D341Med (cell line): Measurements from ENCODE around the gene KLF15.

Experiments used
- DNase-seq: peaks from one replicate; pipeline ENCODE4 v3.0.0; 2012; ENCODE audit warnings: low spot score

KLF15 gene

GRCh38 chr3:126389112-126389793 lies 32.0 kb upstream of the KLF15 start:
- peak; percentile 87 for DNase-seq

- DNase-seq = no peak
Measured at GRCh38 chr3:126381966-126382365, 24.8 kb upstream of the KLF15 start.

DNA sequence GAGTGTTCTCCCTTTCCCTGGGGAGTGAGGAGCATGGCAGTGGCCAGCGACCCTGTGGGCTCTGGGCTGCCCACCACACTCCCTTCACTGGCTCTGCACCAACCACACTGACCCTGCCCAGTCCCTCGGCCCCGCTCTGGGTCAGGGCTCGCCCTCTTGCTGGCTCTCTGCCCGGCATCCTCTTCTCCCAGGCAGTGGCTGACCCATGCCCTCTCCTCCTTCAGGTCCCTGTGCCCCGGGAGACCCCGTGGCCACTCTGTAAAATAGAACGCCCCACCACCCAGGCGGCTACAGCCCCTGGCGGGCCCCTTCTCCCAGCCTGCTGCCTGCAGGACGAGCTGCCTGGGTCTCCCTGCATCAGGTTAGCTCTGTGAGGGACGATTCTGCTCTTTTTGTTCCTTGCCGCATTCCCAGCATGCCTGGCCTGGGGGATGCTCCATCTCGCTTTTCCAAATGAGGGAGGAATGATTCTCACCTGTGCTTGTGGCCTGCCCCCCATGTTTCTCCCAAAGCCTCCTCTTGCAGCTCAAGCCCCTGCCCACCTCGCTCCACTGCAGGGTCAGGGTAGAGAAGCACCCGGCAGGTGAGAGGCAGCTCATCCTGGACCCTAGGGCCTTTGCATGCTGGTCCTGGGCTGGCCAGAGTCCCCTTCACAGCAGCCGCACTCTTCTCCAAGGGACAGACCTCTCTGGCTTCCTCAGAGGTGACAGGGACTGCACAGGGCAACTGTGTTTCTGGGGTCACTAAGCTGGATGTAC lies 23.0 kb upstream of the KLF15 start:
- no peak for DNase-seq

DNA sequence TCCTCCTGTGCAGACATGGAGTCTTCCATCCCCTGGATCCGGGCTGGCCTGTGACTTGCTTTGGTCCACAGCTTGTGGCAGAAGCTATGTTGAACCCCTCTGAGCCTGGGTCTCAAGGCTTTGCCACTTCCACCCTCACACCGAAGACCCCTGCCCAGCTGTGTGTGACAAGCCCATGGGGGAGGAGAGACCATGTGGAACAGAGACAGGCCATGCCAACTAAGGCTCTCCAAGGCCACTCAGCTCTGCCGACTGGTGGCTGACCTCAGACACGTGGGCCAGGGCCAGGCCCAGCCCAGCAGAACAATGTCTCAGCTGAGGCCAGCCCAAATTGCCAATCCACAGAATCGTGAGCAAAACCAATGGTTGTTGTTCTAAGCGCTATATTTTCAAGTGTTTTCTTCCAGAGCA lies 21.1 kb upstream of the KLF15 start:
- DNase-seq = no peak

DNA sequence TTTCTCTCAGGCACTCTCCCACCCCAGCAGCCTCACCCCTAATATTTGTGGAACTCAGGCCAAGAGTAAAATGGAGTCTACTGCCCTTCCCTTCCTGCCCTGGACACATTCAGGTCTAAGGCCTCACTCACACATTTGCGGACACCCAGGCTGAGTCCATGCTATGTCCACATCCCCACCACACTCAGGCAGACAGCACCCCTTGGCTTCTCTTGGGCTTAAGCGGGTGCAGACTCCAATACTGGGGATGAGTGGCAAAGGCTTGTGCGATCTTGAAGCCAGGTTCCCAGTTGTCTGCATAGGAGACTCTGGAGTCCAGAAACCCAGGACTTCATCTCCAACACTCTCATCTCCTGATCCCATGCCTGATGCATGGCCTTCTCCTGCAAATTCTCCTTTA lies 20.0 kb upstream of the KLF15 start:
- no peak for DNase-seq

GRCh38 chr3:126376444-126376843 lies 19.2 kb upstream of the KLF15 start:
- no peak for DNase-seq

DNA sequence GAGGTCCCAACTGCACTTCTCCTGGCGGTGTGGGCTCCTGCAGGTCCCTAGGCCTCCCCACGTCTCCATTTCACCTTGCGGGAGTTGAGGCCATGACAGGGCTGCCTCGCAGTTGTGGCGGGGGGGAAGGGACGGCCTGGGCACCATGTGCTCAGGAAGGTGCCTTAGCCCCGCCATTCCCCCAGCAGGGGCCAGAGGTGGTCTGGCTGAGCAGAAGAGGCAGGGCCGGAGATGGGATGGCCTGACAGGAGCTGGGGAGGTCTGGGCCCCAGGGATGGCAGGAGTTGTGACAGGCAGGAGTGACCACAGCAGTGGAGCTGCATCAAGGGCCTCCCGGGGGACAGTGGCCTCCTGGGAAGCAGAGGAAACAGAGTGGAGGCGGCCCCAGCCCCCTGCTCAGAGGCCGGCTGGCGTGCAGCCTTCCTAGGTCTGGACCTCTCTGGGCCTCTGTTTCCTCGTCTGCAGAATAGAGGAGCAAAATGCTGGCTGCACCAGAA lies 18.7 kb upstream of the KLF15 start:
- DNase-seq = no peak

DNA sequence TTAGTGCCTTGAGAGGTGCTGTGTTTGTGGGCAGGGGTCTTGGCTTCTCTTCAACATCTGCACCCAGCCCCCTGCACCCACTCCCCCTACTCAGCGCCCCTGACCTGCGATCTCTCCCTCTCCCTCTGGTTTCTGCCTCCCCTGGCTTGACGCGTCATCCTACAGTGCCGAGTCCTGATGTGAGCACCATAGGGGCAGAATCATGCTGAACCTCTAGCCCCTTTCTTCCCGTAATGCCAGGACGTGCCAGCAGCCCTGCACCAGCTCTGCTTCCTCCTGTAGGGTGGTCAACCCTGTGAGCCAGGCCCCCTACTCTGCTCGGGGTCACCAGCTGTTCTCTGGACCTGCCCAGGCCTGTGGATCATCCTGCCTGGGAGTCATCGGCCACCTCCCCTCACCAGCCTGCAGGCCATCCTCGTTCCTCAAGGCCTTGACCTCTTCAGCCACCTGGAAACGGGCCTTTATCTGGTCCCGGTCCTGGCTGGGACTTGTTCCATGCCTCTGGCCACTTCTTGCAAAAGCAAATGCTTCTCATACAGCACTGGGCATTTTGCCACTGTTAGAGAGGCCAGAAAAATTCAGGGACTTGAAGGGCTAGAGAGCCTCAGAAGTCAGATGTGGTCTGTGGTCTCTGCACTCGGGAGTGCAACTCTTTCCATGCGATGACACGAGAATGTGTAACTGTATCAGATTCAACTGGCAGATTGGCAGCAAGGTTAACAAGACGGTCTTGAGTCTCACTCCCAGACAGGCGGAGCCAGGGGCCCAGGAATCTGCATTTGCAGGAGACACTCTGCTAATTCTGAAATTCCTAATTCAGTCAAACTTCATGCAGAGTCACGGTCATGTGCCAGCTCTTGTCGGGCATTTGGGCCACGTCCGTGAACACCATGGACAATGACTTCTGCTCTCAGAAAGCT lies 16.7 kb upstream of the KLF15 start:
- DNase-seq = no peak

DNA sequence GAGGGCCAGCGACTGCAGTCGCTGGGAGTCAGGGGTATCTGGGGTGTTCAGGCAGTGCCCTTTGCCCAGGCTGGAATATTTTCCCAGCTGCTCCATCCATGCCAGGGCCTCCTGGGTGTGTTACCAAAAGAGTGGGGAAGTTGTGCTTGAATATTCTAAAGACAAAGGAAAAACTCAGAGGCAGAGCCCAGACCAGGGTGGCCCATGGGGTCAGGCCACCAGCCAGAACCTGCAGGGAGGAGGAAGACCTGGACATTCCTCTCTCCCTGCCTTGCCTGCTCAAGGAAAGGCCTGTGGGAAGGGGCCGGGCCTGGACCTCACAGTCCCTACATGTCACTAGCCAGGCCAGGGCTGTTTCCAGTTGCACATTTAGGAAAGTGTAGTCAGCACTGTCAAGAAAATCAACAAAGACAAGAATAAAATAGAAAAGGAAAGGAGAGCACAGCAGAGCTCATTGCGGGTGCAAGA lies 16.0 kb upstream of the KLF15 start:
- DNase-seq = no peak

GRCh38 chr3:126372413-126373145 lies 15.4 kb upstream of the KLF15 start:
- DNase-seq = no peak

- DNase-seq = no peak
Measured at GRCh38 chr3:126371096-126371705, 14.0 kb upstream of the KLF15 start.

DNA sequence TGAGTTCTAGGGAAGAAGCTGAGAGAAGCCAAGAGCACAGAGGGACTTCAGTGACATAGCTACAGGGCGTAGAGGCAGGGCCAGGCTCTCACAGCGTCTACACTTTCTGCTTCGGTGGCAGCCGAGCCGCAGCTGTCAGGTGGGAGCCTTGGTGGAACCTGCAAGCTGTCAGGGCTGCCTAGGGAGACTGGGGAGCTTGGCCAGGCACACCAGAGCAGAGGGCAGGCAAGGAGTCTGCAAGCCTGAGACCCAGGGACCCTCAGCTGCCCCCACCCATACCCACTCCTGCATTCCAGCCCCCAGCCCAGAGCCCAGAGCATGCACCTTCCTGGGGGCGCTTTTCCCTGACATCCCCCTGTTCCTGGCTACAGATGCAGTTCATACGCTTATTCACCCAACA lies 13.4 kb upstream of the KLF15 start:
- no peak for DNase-seq

DNA sequence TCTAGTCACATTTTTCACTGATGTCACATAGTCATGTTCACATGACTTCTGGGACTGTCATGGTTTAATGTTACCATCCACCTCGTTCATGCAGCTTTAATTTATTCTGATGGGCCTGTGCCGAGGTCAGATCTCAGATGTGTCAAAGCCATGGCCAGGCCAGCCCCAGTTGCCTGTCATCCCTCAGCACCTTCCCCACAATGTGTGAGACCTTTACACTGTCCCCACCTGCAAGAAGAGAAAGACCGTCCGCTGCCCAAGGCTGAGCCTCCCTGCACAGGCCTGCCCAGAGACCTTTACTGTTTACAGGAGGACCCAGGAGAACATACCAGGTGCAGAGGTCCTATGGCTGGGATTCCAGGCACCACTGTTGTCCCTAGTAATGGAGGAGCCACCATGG lies 12.8 kb upstream of the KLF15 start:
- no peak for DNase-seq

DNA sequence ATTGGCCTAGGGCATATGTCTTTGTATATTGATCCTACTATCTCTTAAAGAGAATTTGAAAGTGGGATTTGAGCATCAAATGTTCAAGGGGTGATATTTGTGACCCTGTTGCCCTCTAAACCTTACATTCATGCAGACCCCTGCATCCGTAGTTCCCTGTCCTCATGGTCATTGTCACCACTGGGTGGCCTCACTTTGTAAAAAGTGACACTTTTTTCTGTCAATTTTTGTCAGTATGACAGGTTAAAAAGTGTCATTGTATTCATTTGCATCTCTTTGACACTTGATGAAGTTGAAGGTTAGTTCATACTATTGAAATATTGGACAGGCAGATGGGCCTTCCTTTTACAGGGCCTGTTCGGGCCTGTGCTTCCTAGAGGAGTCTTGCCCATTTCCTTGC lies 12.3 kb upstream of the KLF15 start:
- DNase-seq = no peak

GRCh38 chr3:126367316-126367805 lies 10.2 kb upstream of the KLF15 start:
- DNase-seq = no peak

DNA sequence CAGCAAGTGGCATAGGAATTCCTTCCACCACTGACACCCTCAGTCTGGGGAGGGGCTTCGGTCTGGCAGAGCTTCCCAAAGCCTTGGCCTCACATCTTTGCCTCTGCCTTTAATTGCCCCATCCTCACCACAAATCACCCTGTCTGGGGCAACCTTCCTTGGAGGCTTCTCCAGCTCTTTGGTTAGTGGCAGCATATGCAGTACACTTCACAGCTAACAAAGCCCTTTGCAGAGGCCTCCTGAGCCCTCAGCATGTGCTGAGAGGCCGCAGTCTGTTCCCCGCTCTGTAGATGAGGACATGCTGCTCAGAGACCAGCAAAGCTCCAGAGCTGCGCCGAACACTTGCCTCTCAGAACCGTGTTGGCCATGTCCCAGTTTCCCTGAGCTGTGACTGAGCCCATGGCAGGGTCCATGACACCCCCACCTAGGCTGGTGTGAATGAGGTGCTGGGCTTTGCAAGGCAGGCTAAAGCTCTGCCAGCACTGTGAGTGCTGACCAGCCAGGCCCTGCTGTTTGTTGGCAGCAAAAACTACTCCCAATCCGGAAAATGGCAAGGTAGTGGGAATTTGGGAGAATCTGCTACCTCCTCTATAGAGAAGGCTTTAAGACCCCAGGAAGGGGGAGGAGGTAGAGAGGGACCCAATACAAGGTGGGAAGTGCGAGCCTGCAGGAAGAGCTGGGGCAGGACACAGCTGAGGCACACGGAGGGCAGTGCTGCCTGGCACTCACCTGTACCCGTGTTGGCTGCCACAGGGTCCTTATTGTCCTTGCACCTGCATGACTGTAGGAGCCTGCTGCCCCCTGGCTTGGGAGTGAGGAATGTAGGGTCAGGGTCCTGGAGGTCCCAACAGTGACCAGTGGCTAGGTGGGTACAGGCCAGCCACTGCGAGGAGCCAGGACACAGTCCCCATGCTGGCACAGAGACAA lies 8.4 kb upstream of the KLF15 start:
- DNase-seq = no peak

DNA sequence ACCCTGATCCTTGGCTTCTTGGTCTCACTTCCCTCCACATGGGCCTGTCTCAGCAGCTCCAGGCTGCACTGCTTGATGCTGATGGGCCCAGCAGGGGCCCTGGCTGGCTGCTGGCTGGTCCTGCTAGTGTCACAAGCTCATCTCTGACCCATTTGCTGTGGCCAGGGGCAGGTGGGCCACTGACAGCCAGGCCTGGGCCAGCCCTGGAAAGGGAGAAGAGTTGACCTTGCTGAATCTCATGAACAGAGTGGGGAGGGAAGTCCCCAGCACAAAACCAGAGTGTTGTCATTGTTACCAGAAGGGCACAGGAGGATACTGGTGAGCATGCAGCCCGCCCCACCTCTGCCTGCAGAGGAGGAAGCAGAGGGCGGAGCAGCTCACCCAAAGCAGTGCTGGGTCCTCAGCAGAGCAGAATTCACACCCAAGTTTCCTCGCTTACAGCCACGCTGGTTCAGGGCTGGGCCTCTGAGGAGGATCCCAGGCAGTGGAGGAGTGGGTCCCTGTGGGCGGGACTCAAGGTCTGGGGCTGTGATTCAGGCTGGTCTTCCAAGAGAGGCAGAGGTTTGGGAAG lies 7.6 kb upstream of the KLF15 start:
- no peak for DNase-seq

DNA sequence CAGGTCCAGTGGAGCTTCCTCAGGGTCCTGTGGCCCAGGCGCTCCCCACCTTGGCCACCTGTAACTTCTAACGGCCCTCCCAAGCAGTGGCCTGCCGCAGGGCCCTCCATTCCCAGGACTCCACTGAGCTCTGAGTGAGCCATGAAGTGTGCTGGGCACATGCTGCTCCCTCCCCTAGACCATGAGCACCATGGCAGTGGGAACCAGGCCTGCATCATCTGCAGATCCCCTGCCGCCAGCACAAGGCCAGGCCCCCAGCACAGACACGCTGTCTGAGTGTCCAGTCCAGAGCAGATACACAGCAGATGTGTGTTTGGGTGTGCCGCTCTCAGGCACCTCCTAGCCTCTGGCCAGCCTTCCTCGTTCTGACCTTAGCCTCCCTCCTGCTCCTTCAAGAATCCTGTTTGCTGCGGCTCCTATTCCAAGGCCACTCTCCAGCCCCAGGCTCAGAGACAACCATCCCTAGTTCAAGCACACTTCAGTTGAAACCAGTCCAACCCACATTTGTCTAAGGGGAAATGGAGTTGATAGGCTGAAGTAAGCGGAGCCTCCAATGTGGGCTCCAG lies 7.0 kb upstream of the KLF15 start:
- DNase-seq = no peak

DNA sequence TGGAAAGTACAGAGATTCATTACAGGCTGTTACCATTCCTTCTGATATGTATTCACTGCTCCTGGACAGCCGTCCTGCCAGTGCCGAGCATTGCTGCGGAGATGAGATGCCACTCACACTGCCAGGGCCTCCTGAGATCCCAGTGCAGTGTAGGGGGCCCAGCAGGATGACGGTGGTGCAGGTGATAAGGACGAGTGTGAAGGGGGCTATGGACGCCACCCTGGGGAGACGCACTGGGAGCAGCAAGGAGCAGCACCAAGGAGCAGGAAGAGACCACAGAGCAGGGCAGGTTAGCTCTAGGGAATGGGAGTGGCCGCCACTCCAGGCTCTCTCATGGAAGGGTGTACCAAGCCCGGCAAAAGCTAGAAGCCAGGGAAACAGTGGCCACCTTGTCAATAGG lies 4.0 kb upstream of the KLF15 start:
- DNase-seq = no peak
